H1 (cell line): ENCODE results near the gene C2CD2L. TPM values are rescaled to one million over a fixed set of nuclear protein-coding genes. Genes with fewer than 3 reads are reported as not detected.

Source experiments
- BRCA1 ChIP-seq: IDR thresholded peaks from 2 replicates; pipeline ENCODE4 v1.6.1; 2012; ENCODE audit warnings: low read depth, low read length, improper control_type of control experiment
- CTCF ChIP-seq, 3 experiments: IDR thresholded peaks; 1 replicate in 2 of 3; 2 replicates in 1 of 3; pipeline versions ENCODE4 v1.5.1 to v1.6.1; 2011; ENCODE audit warnings: low read length in 3 of 3, mild to moderate bottlenecking in 3 of 3, inconsistent platforms in 2 of 3, low read depth in 1 of 3, moderate library complexity in 1 of 3; ENCODE audit not compliant: insufficient read depth in 1 of 3; ENCODE audit errors: control extremely low read depth in 1 of 3
- E2F6 ChIP-seq: IDR thresholded peaks from 2 replicates; pipeline ENCODE4 v1.6.1; 2012; ENCODE audit warnings: inconsistent platforms
- FOSL1 ChIP-seq: IDR thresholded peaks from 2 replicates; pipeline ENCODE4 v1.6.1; 2011; ENCODE audit warnings: mild to moderate bottlenecking, low read depth, low read length, moderate library complexity; ENCODE audit not compliant: insufficient read depth
- GTF2F1 ChIP-seq: IDR thresholded peaks from 2 replicates; pipeline ENCODE4 v1.6.1; 2012; ENCODE audit warnings: low read depth, low read length, improper control_type of control experiment, borderline replicate concordance
- MAFK ChIP-seq: IDR thresholded peaks from 2 replicates; pipeline ENCODE4 v1.6.1; 2012; ENCODE audit warnings: low read depth, mild to moderate bottlenecking, improper control_type of control experiment, low read length
- POLR2AphosphoS5 ChIP-seq: IDR thresholded peaks from 2 replicates; pipeline ENCODE4 v1.6.1; 2011; ENCODE audit warnings: low read depth, low read length
- SIX5 ChIP-seq: IDR thresholded peaks from 2 replicates; pipeline ENCODE4 v1.6.1; 2011; ENCODE audit warnings: mild to moderate bottlenecking, low read depth, low read length
- SRF ChIP-seq: IDR thresholded peaks from 2 replicates; pipeline ENCODE4 v1.6.1; 2011; ENCODE audit warnings: mild to moderate bottlenecking, low read depth, low read length, moderate library complexity
- polyA plus RNA-seq, 7 experiments: library from polyadenylated mRNA; depleted of rRNA in 3 of 7; stranded (reverse) in 5 of 7; unstranded in 2 of 7; fragments of >200 nt in 5 of 7; fragments of 200-250 nt in 2 of 7; gene quantifications; 1 replicate in 5 of 7; 2 replicates in 1 of 7; 4 replicates in 1 of 7; pipeline versions ENCODE4 v1.2.1 to v1.2.3, GENCODE V29; 2011 to 2013; ENCODE audit warnings: missing spikeins in 2 of 7, mixed read lengths in 2 of 7
- total RNA-seq: library from RNA; stranded (reverse); fragmentation: NEBNext Ultra II Directional; extraction: Animal tissue kit (Norgen Biotek cat#: 25700); gene quantifications from 2 replicates; pipeline ENCODE4 v1.2.1, GENCODE V29; 2021

C2CD2L gene
- total and polyA plus RNA-seq, 2 of the 8 experiments (the other 6 are each of a cell fraction or from before 2014, with no cell fraction given): 2.5 to 4.0 TPM

GRCh38 chr11:119114351-119114750 lies 7.2 kb downstream of the C2CD2L start (continued):
- no peak for TF ChIP-seq E2F6
- no peak for TF ChIP-seq FOSL1
- TF ChIP-seq BRCA1: no peak
- TF ChIP-seq GTF2F1: no peak
- no peak for TF ChIP-seq SRF
- TF ChIP-seq CTCF (IDR thresholded peaks at IDR 0.05; ENCODE audit: control extremely low read depth in 1 of 3, insufficient read depth in 1 of 3, low read depth in 1 of 3, low read length in 3 of 3): no peak
- TF ChIP-seq MAFK: no peak
- TF ChIP-seq SIX5: no peak
- TF ChIP-seq POLR2AphosphoS5: no peak
